DMS114 treated with DMSO at 0.1 percent for 48 hours (cell line): ENCODE results near the gene TOP3A.
"Not testable (repeated sequence)": the region's sequence is repeated elsewhere in the genome, so short reads cannot be mapped to it uniquely, and the experiment has no call there.

Experiments
- DNase-seq: peaks from one replicate; lab custom pipeline; 2025; ENCODE audit not compliant: unreplicated experiment; lab: John Stamatoyannopoulos, UW

Gene TOP3A, protein sequence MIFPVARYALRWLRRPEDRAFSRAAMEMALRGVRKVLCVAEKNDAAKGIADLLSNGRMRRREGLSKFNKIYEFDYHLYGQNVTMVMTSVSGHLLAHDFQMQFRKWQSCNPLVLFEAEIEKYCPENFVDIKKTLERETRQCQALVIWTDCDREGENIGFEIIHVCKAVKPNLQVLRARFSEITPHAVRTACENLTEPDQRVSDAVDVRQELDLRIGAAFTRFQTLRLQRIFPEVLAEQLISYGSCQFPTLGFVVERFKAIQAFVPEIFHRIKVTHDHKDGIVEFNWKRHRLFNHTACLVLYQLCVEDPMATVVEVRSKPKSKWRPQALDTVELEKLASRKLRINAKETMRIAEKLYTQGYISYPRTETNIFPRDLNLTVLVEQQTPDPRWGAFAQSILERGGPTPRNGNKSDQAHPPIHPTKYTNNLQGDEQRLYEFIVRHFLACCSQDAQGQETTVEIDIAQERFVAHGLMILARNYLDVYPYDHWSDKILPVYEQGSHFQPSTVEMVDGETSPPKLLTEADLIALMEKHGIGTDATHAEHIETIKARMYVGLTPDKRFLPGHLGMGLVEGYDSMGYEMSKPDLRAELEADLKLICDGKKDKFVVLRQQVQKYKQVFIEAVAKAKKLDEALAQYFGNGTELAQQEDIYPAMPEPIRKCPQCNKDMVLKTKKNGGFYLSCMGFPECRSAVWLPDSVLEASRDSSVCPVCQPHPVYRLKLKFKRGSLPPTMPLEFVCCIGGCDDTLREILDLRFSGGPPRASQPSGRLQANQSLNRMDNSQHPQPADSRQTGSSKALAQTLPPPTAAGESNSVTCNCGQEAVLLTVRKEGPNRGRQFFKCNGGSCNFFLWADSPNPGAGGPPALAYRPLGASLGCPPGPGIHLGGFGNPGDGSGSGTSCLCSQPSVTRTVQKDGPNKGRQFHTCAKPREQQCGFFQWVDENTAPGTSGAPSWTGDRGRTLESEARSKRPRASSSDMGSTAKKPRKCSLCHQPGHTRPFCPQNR

DNA sequence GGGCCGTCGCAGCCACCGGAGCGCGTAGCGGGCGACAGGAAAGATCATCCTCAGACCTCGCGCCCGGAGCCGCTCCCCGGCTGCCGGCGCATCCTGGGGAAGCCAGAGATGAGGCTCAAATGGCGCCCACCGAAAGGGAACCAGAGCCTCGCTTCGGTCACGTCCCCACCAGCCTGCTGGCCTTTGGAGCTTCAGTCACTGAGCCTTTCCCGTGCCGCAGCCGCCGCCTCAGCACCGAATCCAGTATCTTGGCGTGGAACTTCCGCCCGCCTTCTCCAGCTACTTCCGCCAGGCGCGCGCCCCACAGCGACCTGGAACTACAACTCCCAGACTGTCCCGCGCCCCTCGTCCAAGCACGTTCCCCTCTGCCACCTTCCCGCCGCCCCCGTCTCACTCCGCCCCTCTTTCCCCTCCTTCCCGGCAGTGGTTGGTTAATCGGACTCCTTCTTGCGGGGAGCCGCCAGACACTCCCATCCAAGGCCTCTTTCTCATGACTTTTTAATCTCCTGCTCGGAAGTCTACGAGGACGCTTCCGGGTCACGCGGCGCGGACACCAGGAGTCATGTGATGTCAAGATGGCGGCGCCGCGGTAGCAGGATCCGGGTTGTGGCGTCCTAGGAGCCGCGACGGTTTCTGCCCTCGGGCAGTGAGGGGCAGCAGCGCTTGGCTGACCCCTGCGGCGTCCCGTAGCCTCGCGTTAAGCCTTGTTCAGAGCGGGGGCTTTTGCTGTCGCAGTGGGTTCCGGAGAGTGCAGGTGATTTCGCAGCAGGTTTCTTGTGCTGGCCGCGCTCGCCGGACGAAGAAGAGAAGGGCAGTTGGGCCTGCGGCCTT is at the start of gene TOP3A, which contains the start of gene SMCR8:
Gene TOP3A, minus strand, starts transcription at position 264 of the 831 bp plus-strand sequence. Its CDS starts 216 bp downstream, at position 48.
Gene SMCR8, plus strand, starts transcription at position 563 of the 831 bp plus-strand sequence. CDS start 497 bp downstream, outside the sequence.
- DNase-seq: peak; percentile 73

DNA sequence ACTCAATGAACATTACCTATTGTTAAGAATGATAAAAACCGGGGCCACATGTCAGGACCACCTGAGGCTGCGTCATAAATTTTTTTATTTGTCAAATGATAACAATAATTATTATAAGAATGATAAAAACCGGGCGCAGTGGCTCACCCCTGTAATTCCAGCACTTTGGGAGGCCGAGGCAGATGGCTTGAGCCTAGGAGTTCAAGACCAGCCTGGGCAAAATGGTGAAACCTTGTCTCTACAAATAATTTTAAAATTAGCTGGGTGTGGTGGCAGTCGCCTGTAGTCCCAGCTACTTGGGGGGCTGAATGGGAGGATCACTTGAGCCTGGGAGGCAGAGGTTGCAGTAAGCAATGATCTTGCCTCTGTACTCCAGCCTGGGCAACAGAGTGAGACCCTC is 49.4 kb upstream of the TOP3A start:
- no peak for DNase-seq

- peak; percentile 24 for DNase-seq
Measured at GRCh38 chr17:18363101-18364049, 48.6 kb upstream of the TOP3A start, which contains the start of gene SHMT1. TSS of gene SHMT1 (minus strand) at chr17:18363550. CDS start at chr17:18355981, 7,569 bp downstream.

GRCh38 chr17:18362698-18363100 is 47.9 kb upstream of the TOP3A start:
- DNase-seq: no peak

DNA sequence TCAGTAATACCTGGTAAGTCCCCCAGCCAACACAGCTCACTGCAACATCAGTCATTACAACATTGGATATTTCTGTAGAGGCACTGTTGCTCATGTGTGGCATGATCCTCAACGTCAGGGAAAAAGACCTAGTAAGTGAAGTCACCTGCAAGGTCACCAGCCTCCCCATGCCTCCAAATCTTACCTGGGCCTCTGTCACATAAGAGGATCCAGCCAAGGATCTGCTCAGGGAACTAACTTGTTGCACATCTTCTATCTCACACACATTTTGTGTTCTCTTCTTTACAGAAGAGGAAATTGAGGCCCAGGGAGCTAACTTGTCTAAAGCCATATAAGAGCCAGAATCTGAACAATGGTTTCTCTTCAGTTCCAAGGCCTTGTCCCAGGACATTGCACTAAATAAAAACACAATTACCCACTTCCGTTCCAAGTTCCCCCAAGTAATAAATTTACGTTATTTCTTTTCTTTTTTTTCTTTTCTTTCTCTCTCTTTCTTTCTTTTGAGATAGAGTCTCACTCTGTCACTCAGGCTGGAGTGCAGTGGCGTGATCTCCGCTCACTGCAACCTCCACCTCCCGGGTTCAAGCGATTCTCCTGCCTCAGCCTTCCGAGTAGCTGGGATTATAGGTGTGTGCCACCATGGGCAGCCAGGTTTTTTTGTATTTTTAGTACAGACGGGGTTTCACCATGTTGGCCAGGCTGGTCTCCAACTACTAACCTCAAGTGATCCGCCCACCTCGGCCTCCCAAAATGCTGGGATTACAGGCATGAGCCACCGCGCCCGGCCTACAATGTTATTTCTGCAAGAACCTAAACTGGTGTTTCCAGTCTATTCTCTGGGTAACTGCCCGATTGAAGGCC is 47.3 kb upstream of the TOP3A start:
- DNase-seq: no peak

DNA sequence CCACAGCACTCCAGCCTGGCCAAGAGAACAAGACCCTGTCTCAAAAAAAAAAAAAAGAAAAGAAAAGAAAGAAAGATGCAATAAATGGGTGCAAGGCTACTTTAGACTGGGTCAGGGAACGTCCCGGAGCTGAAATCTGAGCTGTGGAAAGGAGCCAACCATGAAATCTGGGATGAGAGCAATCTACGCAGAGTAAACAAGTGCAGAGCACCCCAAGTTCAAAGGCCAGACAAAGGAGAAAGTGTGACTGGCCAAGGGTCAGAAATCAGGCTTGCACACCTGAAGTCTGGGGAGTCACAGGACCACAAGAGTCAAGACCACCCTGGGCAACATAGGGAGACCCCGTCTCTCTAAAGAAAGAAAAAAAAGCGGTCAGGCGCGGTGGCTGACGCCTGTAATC is 45.7 kb upstream of the TOP3A start:
- no peak for DNase-seq

DNA sequence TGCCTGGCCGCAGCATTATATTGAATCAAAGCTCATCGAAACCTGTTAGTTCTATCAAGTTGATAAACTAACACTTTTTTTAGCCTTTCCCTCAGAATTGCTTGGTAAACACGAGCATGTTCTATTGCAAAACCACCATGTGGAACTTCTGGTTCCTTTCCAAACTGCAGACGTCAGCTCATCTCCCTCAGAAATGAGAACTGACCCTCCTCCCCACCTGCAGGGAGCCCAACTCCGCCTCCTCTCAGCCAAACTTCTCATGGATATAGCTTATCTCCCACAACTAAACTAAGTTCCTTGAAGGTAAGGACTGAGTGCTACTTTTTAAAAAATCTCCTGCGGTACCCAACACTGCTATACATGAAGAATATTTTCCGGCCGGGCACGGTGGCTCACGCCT is 41.8 kb upstream of the TOP3A start:
- DNase-seq: no peak

DNA sequence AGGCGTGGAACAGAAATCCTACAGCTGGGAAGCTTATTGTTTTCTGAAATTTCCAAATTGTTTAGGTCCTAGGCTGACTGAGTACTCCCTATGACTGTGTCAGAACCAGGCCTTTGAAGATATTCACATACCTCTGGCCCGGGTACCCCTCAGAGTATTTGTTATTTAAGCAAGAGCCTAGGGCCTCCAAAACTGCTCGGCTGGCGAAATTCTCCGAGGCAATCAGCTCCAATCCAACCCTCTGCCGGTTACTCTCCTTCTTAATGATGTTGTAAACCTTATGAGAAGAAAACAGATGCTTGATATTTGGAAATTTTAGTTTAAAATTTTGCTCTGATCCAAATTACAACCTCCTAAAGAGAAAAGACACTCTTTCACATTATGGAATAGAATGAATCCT is 38.7 kb upstream of the TOP3A start:
- DNase-seq: no peak

DNA sequence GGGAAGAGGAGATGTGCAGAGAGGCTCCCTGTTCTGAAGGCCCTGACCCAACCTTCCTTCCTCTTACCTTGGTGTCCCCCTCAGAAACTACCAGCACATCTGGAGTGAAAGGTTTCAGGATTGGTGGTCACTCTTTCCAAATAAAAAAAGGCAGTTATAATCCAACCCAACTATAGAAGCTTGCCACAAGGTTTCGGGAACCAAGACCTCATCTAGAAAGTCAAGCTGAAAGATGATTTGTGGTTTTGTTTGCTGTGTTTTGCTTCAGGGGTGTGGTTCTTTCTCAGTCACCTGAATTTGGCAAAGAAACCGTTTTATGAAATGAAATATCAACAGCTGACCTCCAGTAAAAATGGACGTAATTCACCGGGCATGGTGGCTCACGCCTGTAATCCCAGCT is 29.2 kb upstream of the TOP3A start:
- no peak for DNase-seq

GRCh38 chr17:18339933-18340332 is 25.1 kb upstream of the TOP3A start:
- DNase-seq: no peak

DNA sequence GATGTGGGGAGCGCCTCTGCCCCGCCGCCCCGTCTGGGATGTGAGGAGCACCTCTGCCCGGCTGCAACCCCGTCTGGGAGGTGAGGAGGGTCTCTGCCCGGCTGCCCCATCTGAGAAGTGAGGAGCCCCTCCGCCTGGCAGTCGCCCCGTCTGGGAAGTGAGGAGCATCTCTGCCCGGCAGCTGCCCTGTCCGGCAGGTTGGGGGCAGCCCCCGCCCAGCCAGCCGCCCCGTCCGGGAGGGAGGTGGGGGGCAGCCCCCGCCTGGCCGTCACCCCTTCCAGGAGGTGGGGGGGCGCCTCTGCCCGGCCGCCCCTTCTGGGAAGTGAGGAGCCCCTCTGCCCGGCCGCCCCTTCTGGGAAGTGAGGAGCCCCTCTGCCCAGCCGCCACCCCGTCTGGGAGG is 23.4 kb upstream of the TOP3A start:
- not testable (repeated sequence) for DNase-seq

DNA sequence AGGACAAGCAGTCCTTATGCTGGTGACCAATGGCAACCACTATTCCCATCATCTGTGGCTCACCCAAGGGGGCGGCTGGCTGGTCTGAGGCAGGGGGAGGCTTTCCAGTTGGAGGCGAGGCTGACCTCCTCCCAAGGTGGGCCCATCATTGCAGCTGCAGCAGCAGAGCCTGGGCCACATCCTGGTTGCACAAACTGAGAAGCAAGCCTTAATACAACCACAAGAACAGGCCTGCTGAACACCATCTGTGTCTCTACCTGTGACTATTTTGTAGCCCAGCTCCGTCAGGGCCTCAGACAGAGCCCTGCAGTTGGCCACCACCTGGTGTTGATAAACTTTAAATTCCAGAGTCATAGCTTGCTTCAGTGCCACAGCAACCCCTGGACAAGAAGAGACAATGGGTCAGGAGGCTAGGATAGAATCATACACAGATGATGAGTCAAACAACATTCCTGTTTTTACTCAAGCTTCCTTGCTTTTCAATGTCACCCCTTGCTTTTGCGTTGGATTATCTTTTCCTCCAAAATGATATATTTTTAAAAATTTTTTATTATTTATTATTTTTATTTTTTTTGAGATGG is 18.2 kb upstream of the TOP3A start:
- DNase-seq: no peak

GRCh38 chr17:18331879-18332278 is 17.1 kb upstream of the TOP3A start:
- DNase-seq: no peak

- no peak for DNase-seq
Measured at GRCh38 chr17:18328643-18329204, 13.9 kb upstream of the TOP3A start.

GRCh38 chr17:18327556-18327955 is 12.8 kb upstream of the TOP3A start:
- no peak for DNase-seq

DNA sequence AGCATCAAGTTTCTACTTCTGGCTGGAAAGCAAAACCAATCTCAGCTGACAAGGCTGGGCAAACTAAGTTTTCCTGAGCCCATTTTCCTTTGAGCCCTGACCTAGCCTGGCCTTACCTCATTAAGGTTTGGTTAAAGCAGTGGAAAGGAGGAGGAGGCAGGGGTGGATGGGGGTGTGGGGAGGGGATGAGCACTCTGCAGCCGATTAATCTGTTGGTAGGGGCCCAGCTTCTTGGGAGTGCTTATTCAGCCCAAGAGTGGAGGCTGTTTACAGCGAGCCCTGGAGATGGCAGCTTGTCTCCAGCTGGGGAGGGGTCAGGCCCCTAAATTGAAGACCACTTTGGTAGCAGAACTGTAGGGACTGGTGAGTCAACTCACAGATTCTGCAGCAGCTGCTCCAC is 12.3 kb upstream of the TOP3A start:
- no peak for DNase-seq

- DNase-seq: no peak
Measured at GRCh38 chr17:18326572-18326971, 11.8 kb upstream of the TOP3A start.

DNA sequence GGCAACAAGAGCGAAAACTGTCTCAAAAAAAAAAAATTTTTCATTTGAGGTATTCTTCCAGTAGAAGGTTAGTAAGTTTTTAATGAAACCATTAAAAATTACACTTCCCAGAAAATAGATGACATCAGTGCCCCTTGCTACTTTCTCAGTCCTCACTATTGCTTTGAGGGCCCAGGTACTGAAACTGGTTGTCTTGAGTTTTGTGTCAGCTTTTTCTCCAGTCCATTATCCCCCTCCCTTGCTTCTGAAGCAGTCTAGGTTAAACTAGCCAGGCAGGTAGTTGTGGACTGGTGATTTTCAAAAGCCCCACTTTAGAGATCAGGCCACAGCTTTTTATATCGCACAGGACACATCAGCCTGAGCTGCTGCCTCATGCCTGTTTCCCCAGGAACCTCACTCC is 11.2 kb upstream of the TOP3A start:
- DNase-seq: no peak
